DMS114 treated with DMSO at 0.1 percent for 48 hours (cell line): ENCODE data around the gene EMID1.
A peak's percentile ranks its signal among the peaks of the same experiment; 100 is the strongest.

Experiments used
- DNase-seq: peaks from one replicate; lab custom pipeline; 2025; ENCODE audit not compliant: unreplicated experiment; lab: John Stamatoyannopoulos, UW

The EMID1 gene

DNA sequence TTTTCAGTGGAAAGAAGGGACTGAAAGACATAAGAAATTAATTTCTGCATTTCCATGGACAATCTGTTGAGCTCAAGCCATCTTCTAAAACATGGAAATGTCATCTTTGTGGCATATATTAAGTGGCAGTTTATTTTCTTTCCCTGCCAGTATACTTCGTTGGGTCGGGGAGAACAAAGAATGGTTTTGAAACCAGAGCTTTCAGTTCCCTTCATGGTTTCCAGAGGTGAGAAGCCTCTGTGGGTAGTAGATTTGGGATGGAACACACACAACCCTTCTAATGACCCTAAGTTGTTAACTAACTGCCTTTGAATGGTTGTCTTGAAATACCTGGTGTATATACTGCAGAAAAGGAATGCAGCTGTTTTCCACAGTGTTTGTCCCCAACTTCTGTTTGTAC is 83.1 kb downstream of the EMID1 start:
- no peak for DNase-seq

DNA sequence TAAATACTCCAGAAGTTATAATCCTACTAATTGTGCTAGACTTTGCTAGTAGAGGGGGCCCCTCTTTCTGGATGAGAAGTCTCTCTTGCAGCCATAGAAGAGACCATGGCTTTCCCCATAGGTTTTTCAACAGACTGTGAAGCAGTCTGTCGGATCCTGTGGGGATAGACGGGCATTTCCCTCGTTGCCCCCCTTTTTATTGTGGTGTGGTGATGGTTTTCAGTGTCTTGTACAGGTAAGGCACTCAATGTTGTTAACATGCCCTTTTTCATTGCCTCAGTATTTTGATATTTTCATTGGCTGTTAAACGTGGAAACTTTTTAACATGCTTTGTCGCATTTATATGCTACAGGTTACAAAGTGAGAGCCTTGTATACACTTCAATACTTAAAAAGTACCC is 84.4 kb downstream of the EMID1 start:
- DNase-seq, result no peak

DNA sequence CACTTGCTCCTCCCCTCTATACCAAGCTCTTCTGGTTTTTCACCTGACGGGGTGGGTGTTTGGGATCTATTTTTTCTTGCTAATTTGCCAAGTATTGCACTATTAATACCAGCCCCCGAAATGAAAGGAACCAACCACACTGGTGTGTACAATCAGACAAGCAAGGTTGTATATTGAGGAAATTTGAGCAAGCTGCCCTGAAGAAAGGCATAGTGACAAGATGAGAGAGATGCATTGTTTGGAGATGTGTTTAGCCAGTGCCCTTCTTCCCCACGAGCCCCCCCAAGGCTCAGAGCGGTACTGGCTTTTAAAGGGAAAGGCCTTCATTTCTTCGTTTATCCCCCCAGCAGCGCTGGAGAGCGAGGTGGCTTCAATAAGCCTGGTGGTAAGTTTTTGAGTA is 85.5 kb downstream of the EMID1 start:
- DNase-seq, result no peak

DNA sequence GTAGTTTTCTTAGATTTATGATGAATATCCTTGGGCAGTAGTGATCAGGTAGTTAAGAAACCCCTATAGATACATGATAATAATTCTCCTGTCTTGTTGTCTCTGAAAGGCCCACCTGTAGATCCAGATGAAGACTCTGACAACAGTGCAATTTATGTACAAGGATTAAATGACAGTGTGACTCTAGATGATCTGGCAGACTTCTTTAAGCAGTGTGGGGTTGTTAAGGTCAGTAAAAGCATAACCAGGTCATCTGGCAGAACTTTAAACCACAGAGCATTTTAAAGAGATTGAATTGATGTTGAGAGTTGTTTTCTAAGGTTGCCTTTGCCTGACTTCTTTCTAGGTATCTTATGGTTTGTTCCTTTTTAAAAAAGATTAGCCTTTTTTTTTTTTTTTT is 86.7 kb downstream of the EMID1 start:
- DNase-seq, result no peak

DNA sequence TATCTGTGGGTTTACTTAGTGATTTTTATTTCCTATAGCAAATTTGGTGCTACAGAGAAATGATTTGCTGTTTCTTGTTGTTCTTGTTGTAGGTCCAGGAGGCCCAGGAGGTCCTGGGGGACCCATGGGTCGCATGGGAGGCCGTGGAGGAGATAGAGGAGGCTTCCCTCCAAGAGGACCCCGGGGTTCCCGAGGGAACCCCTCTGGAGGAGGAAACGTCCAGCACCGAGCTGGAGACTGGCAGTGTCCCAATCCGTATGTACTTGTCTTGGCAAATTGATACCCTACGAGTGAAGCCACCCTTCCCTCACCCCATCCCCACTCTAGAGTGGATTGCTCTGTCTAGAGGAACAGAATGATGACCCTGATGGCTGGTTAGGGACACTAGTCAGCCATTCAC is 92.9 kb downstream of the EMID1 start:
- no peak for DNase-seq

DNA sequence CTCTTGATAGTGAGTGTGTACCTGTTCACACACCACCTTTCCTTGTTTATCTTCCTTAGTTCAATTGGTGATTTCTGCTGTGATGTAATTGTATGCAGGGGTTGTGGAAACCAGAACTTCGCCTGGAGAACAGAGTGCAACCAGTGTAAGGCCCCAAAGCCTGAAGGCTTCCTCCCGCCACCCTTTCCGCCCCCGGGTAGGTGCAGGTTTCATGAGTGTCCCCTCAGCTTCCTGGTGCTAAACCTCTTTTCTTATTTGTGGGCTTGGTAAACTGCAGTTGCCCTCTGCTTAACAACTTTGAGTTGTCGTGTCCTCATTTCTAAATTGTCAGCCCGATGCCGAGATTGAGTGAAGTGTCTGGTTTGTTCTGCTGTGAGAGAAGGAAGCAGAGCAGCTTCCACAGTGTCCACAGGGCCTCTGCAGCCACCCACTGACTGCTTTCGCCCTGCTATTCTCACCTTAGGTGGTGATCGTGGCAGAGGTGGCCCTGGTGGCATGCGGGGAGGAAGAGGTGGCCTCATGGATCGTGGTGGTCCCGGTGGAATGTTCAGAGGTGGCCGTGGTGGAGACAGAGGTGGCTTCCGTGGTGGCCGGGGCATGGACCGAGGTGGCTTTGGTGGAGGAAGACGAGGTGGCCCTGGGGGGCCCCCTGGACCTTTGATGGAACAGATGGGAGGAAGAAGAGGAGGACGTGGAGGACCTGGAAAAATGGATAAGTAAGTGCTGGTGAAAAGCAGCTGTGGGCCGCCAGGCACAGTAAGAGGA is 93.6 kb downstream of the EMID1 start:
- no peak for DNase-seq

DNA sequence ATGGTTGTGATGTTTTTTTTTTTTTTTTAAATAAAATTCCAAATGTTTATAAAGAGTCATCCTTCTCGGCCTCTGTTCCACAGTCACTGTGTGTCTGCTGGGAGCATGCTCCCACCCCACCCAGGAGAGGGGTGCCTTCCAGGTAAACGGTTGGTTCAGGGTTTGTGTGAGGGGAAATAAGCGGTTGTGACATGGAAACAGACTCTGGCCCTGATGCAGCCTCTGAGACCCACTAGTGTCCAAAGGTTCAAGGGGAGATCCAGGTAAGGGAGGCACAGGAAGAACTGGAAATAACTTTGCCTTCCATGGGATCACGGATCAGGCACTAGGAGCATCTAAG is 94.7 kb downstream of the EMID1 start:
- no peak for DNase-seq

DNA sequence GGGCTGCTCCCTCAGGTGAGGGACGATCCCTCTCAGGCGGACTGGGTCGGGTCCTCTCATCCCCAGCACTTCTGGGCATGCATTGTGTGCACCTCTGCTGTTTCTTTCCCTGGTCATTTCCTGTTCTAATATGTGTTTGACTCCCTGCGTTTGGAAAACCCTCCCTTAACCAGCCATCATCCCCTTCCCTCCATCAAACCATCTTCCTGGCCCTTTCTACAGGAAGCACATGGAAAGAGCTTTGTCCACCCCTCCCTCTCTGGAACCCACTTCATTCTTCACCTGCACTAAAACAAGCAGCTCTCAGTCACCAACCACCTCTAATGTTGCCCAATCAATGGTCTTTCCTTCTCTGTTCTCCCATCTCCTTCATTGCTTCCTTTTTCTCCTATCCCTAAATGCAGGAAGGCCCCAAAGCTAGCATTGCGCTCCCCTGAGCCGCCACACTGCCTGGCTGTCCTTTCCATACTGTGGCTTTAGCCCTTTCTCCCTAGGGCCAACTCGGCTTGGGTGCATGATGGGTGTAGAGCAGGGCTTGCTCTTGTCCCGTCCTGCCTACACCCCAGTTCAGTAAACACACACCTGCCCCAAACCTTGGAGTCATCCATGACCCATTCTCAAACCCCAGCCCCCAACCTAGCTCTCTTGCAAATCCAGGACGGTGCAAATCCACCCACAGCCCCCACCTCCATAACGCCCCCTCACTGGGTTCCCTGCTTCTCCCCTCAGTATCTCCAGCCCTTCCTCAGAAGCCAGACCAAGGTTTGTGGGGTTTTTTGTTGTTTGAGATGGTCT is 95.3 kb downstream of the EMID1 start:
- DNase-seq, result no peak

DNA sequence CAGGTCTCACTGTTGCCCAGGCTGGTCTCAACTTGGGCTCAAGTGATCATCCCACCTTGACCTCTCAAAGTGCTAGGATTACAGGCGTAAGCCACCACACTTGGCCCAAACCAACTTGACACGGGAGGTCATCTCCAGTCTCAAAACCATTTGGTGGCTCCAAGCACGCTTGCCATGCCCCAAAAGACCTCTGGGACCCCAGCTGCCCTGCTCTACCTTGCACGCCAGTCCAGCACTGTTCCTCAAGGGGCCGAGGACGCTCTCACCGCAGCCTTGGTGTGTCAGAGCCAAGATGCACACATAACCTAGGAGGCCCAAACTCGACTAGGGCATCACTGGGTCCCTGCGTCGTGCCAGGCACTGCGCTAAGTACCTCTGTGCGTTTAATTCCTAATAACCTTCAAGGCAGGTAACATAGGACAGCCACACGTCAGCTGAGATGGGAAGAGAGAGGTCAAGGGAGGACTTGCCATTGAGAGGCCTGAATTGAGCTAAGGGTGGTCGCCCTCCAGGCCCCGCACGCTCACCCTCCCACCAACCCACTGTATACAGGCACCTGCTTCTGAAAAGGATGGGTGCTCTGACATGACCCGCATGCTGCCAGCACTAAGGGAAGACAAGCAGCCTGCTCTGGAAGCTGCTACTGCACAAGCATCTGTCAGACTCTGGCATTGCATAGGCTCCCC is 96.2 kb downstream of the EMID1 start:
- DNase-seq, result no peak

DNA sequence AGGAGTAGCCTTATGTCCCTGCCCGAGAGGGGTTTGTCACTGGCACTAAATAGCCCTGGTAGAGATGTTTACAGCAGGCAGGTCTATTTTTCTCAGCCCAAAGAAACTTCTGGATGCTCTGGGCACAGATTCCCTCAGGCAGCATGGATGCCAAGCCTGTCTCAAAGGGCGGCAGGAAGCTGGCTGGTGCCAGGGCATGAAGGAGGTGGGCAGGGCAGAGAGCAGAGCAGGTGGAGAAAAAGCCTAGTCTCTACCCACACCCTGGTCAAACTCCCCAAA is 96.6 kb downstream of the EMID1 start:
- DNase-seq, result no peak

DNA sequence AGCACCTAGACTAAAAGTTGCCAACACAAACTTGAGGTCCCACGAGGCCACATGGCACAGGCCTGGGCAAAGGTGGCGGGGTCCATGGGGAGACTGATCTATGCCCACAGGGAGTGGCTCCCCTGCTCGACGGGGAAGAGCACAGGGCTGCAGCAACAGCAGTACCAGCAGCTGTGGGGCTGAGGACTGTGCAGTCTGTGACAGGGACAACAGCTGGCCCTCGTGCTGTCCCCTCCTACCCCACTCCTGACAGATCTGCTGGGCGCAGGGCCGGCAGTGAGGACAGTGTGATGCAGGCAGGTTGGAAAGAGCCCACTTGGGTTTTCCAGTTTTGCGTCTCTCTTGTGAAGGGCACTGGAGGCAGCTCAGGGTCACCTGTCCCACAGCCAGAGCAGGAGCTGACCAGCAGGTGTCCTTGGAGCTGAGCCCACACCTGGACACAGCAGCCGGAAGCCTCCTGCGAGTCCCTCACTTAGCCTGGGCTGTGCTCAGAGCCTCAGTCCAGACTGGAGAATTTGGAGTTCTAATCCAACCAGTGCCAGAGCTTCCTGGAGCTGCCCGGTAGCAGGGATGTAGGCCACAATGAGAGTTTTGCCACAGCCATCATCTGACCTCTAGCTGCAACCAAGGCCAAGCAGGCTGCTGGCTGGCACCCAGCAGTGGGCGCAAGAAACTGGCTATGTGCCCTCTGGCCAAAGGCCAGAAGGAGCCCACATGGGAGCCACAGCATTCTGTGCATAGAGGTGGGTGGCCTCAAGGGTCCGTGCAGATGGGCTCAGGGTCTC is 97.2 kb downstream of the EMID1 start:
- DNase-seq, result no peak

DNA sequence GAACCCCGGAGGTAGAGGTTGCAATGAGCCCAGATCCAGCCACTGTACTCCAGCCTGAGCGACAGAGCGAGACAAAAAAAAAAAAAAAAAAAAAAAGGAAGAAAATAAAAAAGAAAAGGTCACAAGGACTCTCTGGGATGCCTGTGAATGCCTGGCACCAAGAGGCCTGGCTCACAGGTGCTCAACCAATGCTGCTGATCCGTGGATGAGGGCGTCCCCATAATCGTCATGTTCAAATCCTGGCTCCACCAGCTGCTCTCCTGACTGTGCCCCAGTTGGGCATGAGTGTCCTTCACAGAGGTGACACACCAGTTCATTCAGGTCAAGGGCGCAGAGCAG is 100.1 kb downstream of the EMID1 start:
- no peak for DNase-seq

DNA sequence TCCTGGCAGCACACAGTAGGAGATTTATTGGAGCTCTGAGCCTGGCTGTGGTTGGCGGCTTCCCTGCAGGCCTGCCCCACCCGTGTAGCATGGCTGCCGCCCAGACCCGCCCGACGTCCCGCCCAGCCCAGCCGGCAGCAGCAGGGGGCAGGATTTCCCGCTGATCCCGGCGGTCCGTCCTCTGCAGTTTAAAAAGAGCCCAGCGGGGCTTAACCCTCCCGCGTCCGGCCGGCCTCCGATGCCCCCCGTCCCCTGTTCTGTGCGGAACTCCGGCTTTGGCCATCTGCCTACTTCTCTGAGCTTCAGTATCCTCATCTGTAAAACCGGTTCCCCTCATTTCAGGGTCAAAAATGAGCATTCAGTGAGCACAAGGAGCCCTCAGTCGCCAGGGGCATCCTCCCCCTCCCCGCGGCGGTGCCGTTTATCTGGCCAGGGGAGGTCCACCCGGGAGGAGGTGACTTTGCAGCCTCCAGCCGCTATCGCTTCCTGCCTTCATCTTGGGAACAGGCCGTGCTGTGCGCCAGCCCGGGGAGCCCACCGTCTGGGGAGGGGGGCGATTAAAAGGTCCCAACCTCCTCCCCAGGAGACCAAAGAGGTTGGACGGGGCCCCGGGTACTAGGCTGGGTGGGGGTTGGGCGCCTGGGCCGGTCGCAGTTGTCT is 100.6 kb downstream of the EMID1 start, which contains the start of gene GAS2L1:
Gene GAS2L1, plus strand, starts transcription at position 476 of the 660 bp plus-strand sequence. CDS start 1,456 bp downstream, outside the sequence.
- DNase-seq, result peak; percentile 65

DNA sequence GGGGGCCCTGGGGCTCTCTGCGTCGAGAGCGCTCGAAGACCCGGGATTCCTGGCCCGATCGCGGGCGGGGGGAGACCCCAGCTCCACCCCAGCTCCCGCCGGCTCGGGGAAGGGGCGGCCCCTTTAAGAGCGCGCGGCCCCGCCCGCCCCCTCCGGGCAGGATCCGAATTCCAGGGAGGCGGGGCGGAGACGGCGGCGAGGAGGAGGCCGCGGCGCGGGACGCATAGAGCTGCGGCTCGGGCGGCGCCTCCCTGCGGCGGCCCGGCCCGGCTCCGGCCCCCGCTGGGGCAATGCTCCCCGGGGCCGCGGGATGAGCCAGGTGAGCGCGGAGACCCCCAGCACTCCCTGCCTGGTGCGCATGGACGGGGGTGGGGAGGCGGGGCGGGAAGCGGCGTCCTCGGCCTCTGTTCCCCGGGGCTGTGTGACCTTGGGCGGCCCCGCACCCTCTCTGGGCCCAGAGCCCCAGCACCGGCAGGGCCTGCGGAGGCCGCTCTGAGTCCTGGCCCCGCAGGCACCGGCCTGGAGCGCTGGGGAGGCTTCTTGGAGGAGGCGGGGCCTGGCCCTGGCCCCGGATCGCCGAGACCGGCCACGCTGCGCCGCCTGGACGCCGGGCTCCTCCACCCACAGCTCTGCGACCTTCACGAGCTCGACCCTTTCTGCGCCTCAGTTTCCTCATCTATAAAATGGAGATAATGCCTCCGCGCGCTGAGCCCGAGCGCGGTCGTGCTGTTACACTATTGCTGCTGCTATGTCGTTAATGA is 101.3 kb downstream of the EMID1 start:
- peak; percentile 49 for DNase-seq

DNA sequence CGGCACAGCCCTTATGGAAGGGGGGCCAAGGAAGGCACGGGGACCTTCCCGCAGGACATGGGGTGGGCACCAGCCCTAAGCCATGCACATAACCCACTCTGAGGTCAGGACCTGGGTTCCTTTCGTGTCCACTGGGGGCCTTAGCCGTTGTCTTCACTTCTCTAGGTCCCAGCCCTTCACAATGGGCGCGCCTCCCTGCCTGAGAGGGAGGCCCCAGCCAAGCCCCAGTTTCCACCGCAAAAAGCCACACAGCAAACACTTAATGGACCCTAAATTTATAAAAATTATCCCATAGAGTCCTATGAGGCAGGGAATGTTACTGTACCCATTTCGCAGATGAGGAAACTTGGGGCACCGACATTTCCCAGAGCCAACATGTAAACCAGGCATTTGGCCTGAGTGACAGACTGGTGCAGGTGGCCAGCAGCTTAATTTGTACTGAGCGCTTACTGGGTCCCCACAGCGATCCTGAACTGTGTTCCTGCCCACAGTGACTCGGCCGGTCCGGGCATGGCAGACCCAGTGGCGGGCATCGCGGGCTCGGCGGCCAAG is 102.0 kb downstream of the EMID1 start:
- no peak for DNase-seq

DNA sequence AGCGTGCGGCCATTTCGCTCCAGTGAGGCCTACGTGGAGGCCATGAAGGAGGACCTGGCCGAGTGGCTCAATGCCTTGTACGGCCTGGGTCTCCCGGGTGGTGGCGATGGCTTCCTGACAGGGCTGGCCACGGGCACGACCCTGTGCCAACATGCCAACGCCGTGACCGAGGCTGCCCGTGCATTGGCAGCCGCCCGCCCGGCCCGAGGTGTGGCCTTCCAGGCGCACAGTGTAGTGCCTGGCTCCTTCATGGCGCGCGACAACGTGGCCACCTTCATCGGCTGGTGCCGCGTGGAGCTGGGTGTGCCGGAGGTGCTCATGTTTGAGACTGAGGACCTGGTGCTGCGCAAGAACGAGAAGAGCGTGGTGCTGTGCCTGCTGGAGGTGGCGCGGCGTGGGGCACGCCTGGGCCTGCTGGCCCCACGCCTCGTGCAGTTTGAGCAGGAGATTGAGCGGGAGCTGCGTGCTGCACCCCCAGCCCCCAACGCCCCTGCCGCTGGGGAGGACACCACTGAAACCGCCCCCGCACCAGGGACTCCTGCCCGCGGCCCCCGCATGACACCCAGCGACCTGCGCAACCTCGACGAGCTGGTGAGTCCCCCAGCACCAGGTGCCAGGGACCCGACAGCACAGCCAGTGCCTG is 102.6 kb downstream of the EMID1 start:
- DNase-seq, result no peak

DNA sequence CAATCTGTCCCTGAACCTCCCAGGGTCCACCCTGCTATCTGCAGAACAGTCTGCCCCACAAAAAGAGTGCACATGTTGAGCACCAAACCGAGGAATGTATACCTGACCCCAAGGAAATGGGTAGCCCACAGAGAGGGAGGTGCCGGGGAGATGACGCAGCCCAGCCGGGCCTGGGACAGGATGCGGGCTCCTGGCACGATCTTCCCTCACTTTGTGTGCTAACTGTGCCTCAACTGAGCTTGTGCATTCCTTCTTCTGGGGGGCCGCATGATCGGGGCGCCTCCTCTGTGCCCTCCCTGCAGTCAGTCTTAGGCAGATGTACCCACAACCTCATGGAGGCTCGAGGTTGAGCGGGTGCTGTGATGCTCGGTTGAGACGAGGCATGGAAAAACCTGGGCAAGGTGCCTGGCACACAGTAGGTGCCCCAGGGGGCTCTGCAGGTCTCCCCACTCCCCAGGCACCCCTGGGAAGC is 103.1 kb downstream of the EMID1 start:
- no peak for DNase-seq
